ENCODE data around the gene CXXC1. TPM values are rescaled to one million over a fixed set of nuclear protein-coding genes. Genes with fewer than 3 reads are reported as not detected.

Gene CXXC1
- total and polyA plus RNA-seq, 2 donors (not counting 3 experiments of a cell fraction or from before 2014, with no cell fraction given): 64.4 to 128 TPM

GRCh38 chr18:50276452-50276851 is 11.0 kb downstream of the CXXC1 start:
- H3K27me3 ChIP-seq (ENCODE audit: control insufficient read depth in 2 of 2, insufficient read depth in 2 of 2, low read length in 2 of 2): no peaks in the 10 kb centered on the region
- no peak overlapping the region for H3K4me3 ChIP-seq (replicated peaks in 1 of 3; ENCODE audit: insufficient read depth in 1 of 3, low read depth in 1 of 3, low read length in 3 of 3)
- TF ChIP-seq CTCF (IDR thresholded peaks at IDR 0.05; ENCODE audit: extremely low read depth in 1 of 2, insufficient read depth in 1 of 2, low read depth in 1 of 2, low read length in 2 of 2) (no peak), MYC (IDR thresholded peaks at IDR 0.05; ENCODE audit: low read depth, low read length) (no peak), JUN (IDR thresholded peaks at IDR 0.05; ENCODE audit: borderline replicate concordance, insufficient read depth, insufficient read length, low read depth) (no peak)
- H3K4me2 ChIP-seq (ENCODE audit: insufficient read depth, low read length): no peak overlapping the region
- dilution Hi-C loops (cut with MboI; ENCODE audit: extremely low pct_ligation_motif_present, low sequenced_read_pairs): no loop called here
- ChIA-PET CTCF (no interaction called here), POLR2A (no interaction called here)
- H3K36me3 ChIP-seq (ENCODE audit: control insufficient read depth in 2 of 2, extremely low read depth in 1 of 2, insufficient read depth in 2 of 2, low read length in 2 of 2): peaks cover 27 to 51% of the 10 kb centered on the region in 2 experiments
- H3K9ac ChIP-seq (replicated peaks; ENCODE audit: extremely low read depth, insufficient read depth, low read length): no peak overlapping the region
- H3K9me3 ChIP-seq (replicated peaks; ENCODE audit: control insufficient read depth, insufficient read depth, low read length): no peaks in the 10 kb centered on the region
- peaks cover 27% of the 10 kb centered on the region for H3K79me2 ChIP-seq (ENCODE audit: control insufficient read depth, insufficient read depth, low read length)
- no peaks in the 10 kb centered on the region for H3K9me1 ChIP-seq (replicated peaks; ENCODE audit: control insufficient read depth, extremely low read depth, insufficient read depth, low read length)
- H4K20me1 ChIP-seq (replicated peaks; ENCODE audit: control insufficient read depth, extremely low read depth, insufficient read depth, low read length): no peaks in the 10 kb centered on the region
- no peak overlapping the region for H3K27ac ChIP-seq (ENCODE audit: insufficient read depth, low read depth, low read length)
- DNase-seq (ENCODE audit: low read depth, low spot score) (no peak), FAIRE-seq (no peak)
- H2AFZ ChIP-seq (ENCODE audit: low read depth, low read length): no peak overlapping the region
- no TSS peak for BruUV-seq (replicated peaks)
- H3K4me1 ChIP-seq (ENCODE audit: control insufficient read depth, extremely low read depth, insufficient read depth, low read length): peaks cover 19% of the 10 kb centered on the region
- intact Hi-C loops (cut with micrococcal nuclease): no loop called here

GRCh38 chr18:50275503-50276036 is 11.9 kb downstream of the CXXC1 start:
- ChIA-PET CTCF (no interaction called here), POLR2A (no interaction called here)
- no peak for DNase-seq (ENCODE audit: low read depth, low spot score)
- Histone ChIP-seq H2AFZ (ENCODE audit: low read depth, low read length) (no peak overlapping the region), H3K27me3 (ENCODE audit: control insufficient read depth in 2 of 2, insufficient read depth in 2 of 2, low read length in 2 of 2) (no peaks in the 10 kb centered on the region), H3K9me3 (replicated peaks; ENCODE audit: control insufficient read depth, insufficient read depth, low read length) (no peaks in the 10 kb centered on the region), H3K27ac (ENCODE audit: insufficient read depth, low read depth, low read length) (no peak overlapping the region), H3K4me2 (ENCODE audit: insufficient read depth, low read length) (no peak overlapping the region), H3K4me3 (replicated peaks in 1 of 3; ENCODE audit: insufficient read depth in 1 of 3, low read depth in 1 of 3, low read length in 3 of 3) (no peak overlapping the region), H3K9ac (replicated peaks; ENCODE audit: extremely low read depth, insufficient read depth, low read length) (no peak overlapping the region), H3K9me1 (replicated peaks; ENCODE audit: control insufficient read depth, extremely low read depth, insufficient read depth, low read length) (no peaks in the 10 kb centered on the region), H3K4me1 (ENCODE audit: control insufficient read depth, extremely low read depth, insufficient read depth, low read length) (peaks cover 19% of the 10 kb centered on the region), H3K36me3 (ENCODE audit: control insufficient read depth in 2 of 2, extremely low read depth in 1 of 2, insufficient read depth in 2 of 2, low read length in 2 of 2) (peaks cover 27 to 55% of the 10 kb centered on the region in 2 experiments), H3K79me2 (ENCODE audit: control insufficient read depth, insufficient read depth, low read length) (peaks cover 21% of the 10 kb centered on the region), H4K20me1 (replicated peaks; ENCODE audit: control insufficient read depth, extremely low read depth, insufficient read depth, low read length) (no peaks in the 10 kb centered on the region)
- TF ChIP-seq MAX (IDR thresholded peaks at IDR 0.05; ENCODE audit: insufficient read depth, insufficient read length): no peak
- no peak for TF ChIP-seq FOS (IDR thresholded peaks at IDR 0.05; ENCODE audit: borderline replicate concordance, insufficient read depth, low read length)
- TF ChIP-seq POLR2AphosphoS5 (IDR thresholded peaks at IDR 0.05; ENCODE audit: insufficient read depth, low read depth, low read length): no peak
- no peak for TF ChIP-seq POLR2A (IDR thresholded peaks at IDR 0.05; ENCODE audit: low read depth, low read length)
- no peak for TF ChIP-seq GATA2 (IDR thresholded peaks at IDR 0.05; ENCODE audit: insufficient read depth, insufficient read length, low read depth, low read length)
- no peak for TF ChIP-seq JUN (IDR thresholded peaks at IDR 0.05; ENCODE audit: borderline replicate concordance, insufficient read depth, insufficient read length, low read depth)
- no peak for TF ChIP-seq EZH2 (IDR thresholded peaks at IDR 0.05; ENCODE audit: borderline replicate concordance, low read depth, low read length, severe bottlenecking)
- TF ChIP-seq CTCF (IDR thresholded peaks at IDR 0.05; ENCODE audit: extremely low read depth in 1 of 2, insufficient read depth in 1 of 2, low read depth in 1 of 2, low read length in 2 of 2): no peak
- no peak for TF ChIP-seq MYC (IDR thresholded peaks at IDR 0.05; ENCODE audit: low read depth, low read length)
- no peak for FAIRE-seq
- dilution Hi-C loops (cut with MboI; ENCODE audit: extremely low pct_ligation_motif_present, low sequenced_read_pairs) (no loop called here), intact Hi-C loops (cut with micrococcal nuclease) (no loop called here)
- no TSS peak for BruUV-seq (replicated peaks)

Measured in endothelial cell of umbilical vein (primary cell).